ENCODE measurements around the gene IFNAR1.

GRCh38 chr21:33296156-33296555 is 28.6 kb upstream of the IFNAR1 start:
- TF ChIP-seq CTCF (IDR thresholded peaks at IDR 0.05) (no peak), POLR2A (IDR thresholded peaks at IDR 0.05) (no peak)

All from breast epithelium (tissue), 3 donors.